Esophagus muscularis mucosa (tissue), 4 donors: Measurements from ENCODE around the gene GPI. TPM values are rescaled to one million over a fixed set of nuclear protein-coding genes. Genes with fewer than 3 reads are reported as not detected.
"Not testable (repeated sequence)": the region's sequence is repeated elsewhere in the genome, so short reads cannot be mapped to it uniquely, and the experiment has no call there.

Experiments used
- DNase-seq: peaks from one replicate; pipeline ENCODE4 v3.0.0-alpha.2; 2017; ENCODE audit errors: extremely low spot score
- H3K27ac ChIP-seq, 4 donors: fragments of 200-600 bp; sonication (generic); replicated peaks in 1 of 4; 1 replicate in 3 of 4; 2 replicates in 1 of 4; pipeline ENCODE4 v1.5.1; 2016 to 2019; ENCODE audit warnings: mild to moderate bottlenecking in 1 of 4
- H3K27me3 ChIP-seq, 4 donors: fragments of 200-600 bp; sonication (generic); one replicate each; pipeline versions ENCODE4 v1.5.1 to v1.6.0; 2016 to 2019
- H3K36me3 ChIP-seq, 4 donors: fragments of 200-600 bp; sonication (generic); one replicate each; pipeline ENCODE4 v1.5.1; 2016 to 2019
- H3K4me1 ChIP-seq, 4 donors: fragments of 200-600 bp; sonication (generic); one replicate each; pipeline ENCODE4 v1.5.1; 2016 to 2019
- H3K4me3 ChIP-seq, 4 donors: fragments of 200-600 bp; sonication (generic); 1 replicate in 2 of 4; 2 replicates in 2 of 4; pipeline ENCODE4 v1.5.1; 2016 to 2019; ENCODE audit warnings: mild to moderate bottlenecking in 4 of 4, moderate library complexity in 1 of 4
- H3K9me3 ChIP-seq, 4 donors: fragments of 200-600 bp; sonication (generic); 1 replicate in 3 of 4; 2 replicates in 1 of 4; pipeline ENCODE4 v1.5.1; 2016 to 2019
- CTCF ChIP-seq, 3 experiments: fragments of 200-600 bp in 2 of 3; fragments of 450-650 bp in 1 of 3; sonication (generic) in 2 of 3; IDR thresholded peaks; one replicate each; pipeline ENCODE4 v1.5.1; 2017 to 2019; ENCODE audit warnings: antibody characterized with exemption in 3 of 3, mild to moderate bottlenecking in 2 of 3, moderate library complexity in 1 of 3
- EP300 ChIP-seq: sonication (generic); formaldehyde crosslinking; IDR thresholded peaks from one replicate; pipeline ENCODE4 v1.6.1; 2017; ENCODE audit warnings: antibody characterized with exemption
- POLR2A ChIP-seq: fragments of 450-650 bp; IDR thresholded peaks from one replicate; pipeline ENCODE4 v1.6.1; 2017; ENCODE audit warnings: antibody characterized with exemption, moderate library complexity, mild to moderate bottlenecking, low read depth
- POLR2AphosphoS5 ChIP-seq, 2 donors: sonication (generic); formaldehyde crosslinking; IDR thresholded peaks; one replicate each; pipeline ENCODE4 v1.6.1; 2017; ENCODE audit warnings: antibody characterized with exemption in 2 of 2
- WGBS: methylation state at CpG from one replicate; pipeline ENCODE4 v1.1.5; 2018; 5-methylcytosine and 5-hydroxymethylcytosine counted together
- intact Hi-C: fragments of 100-400 bp; cut with DNase I; formaldehyde crosslinking; loops from one replicate; pipeline ENCODE4 v1.15.1; 2023
- total RNA-seq, 4 donors: library from RNA; depleted of rRNA; stranded (reverse); fragments of >200 nt; gene quantifications; one replicate each; pipeline versions ENCODE4 v1.1.0 to v1.2.1, GENCODE V29; 2016

The GPI gene
- total RNA-seq, 4 donors from 2014 or later: 121 to 313 (median 212) TPM

- no peak overlapping the region for H3K27ac ChIP-seq
- no peaks in the 10 kb centered on the region for H3K27me3 ChIP-seq
- 96% methylated on average over 5 of the region's 10 CpGs for WGBS
- no peaks in the 10 kb centered on the region for H3K9me3 ChIP-seq
- intact Hi-C loops: no loop called here
- H3K4me3 ChIP-seq: no peak overlapping the region
- TF ChIP-seq CTCF (IDR thresholded peaks at IDR 0.05) (no peak), EP300 (no peak), POLR2A (no peak), POLR2AphosphoS5 (IDR thresholded peaks at IDR 0.05) (no peak)
- H3K4me1 ChIP-seq: peaks cover 38 to 58% (median 45%) of the 10 kb centered on the region in 4 donors
- DNase-seq: no peak
- H3K36me3 ChIP-seq: peaks cover 34 to 71% (median 62%) of the 10 kb centered on the region in 4 donors
Observed at GRCh38 chr19:34368338-34368737, 3.3 kb downstream of the GPI start.

- intact Hi-C loops, H3K9me3 ChIP-seq, H3K27ac ChIP-seq, H3K4me3 ChIP-seq, DNase-seq, H3K27me3 ChIP-seq: not testable (repeated sequence)
- H3K4me1 ChIP-seq: peaks cover 38 to 58% (median 45%) of the 10 kb centered on the region in 4 donors
- 90% methylated on average over 10 of the region's 10 CpGs for WGBS
- peaks cover 38 to 79% (median 69%) of the 10 kb centered on the region in 4 donors for H3K36me3 ChIP-seq
Observed at GRCh38 chr19:34369166-34369565, 4.2 kb downstream of the GPI start.

- Histone ChIP-seq H3K4me1 (peaks cover 32 to 52% (median 42%) of the 10 kb centered on the region in 4 donors), H3K27ac (no peak overlapping the region), H3K36me3 (peaks cover 47 to 89% (median 79%) of the 10 kb centered on the region in 4 donors), H3K4me3 (no peak overlapping the region), H3K9me3 (no peaks in the 10 kb centered on the region), H3K27me3 (no peaks in the 10 kb centered on the region)
- WGBS: 100% methylated on average over 3 of the region's 8 CpGs
- DNase-seq: no peak
- no peak for TF ChIP-seq CTCF (IDR thresholded peaks at IDR 0.05)
- no peak for TF ChIP-seq POLR2A
- TF ChIP-seq POLR2AphosphoS5 (IDR thresholded peaks at IDR 0.05): no peak
- no peak for TF ChIP-seq EP300
- intact Hi-C loops: no loop called here
Observed at GRCh38 chr19:34370117-34370516, 5.1 kb downstream of the GPI start.

GRCh38 chr19:34370983-34371382 is 6.0 kb downstream of the GPI start:
- WGBS: 70% methylated on average over 4 of the region's 4 CpGs
- no peak overlapping the region for H3K27ac ChIP-seq
- no peak for TF ChIP-seq CTCF (IDR thresholded peaks at IDR 0.05)
- no peak for TF ChIP-seq POLR2AphosphoS5 (IDR thresholded peaks at IDR 0.05)
- no peak for TF ChIP-seq EP300
- peaks cover 28 to 46% (median 40%) of the 10 kb centered on the region in 4 donors for H3K4me1 ChIP-seq
- H3K36me3 ChIP-seq: peaks cover 55 to 97% (median 88%) of the 10 kb centered on the region in 4 donors
- H3K9me3 ChIP-seq: no peaks in the 10 kb centered on the region
- H3K4me3 ChIP-seq: no peak overlapping the region
- H3K27me3 ChIP-seq: no peaks in the 10 kb centered on the region
- intact Hi-C loops: no loop called here
- DNase-seq: no peak

GRCh38 chr19:34373601-34374288 is 8.7 kb downstream of the GPI start:
- Histone ChIP-seq H3K27me3 (no peaks in the 10 kb centered on the region), H3K4me1 (peaks cover under 1 to 18% (median 16%) of the 10 kb centered on the region in 4 donors), H3K36me3 (peaks cover 59 to 99% (median 91%) of the 10 kb centered on the region in 4 donors), H3K4me3 (no peak overlapping the region), H3K27ac (no peak overlapping the region), H3K9me3 (no peaks in the 10 kb centered on the region)
- intact Hi-C loops: no loop called here
- TF ChIP-seq EP300 (no peak), POLR2AphosphoS5 (IDR thresholded peaks at IDR 0.05) (no peak), CTCF (IDR thresholded peaks at IDR 0.05) (no peak), POLR2A (no peak)
- DNase-seq: no peak
- 98% methylated on average over 11 of the region's 11 CpGs for WGBS
